Uterus (tissue), 4 donors: ENCODE measurements around the gene MPND. TPM values are rescaled to one million over a fixed set of nuclear protein-coding genes. Genes with fewer than 3 reads are reported as not detected.

Experiments used
- DNase-seq, 2 donors: peaks; one replicate each; pipeline ENCODE4 v3.0.0-alpha.2; 2019 to 2020
- H3K27ac ChIP-seq, 2 donors: fragments of 200-600 bp; sonication (generic); 1 replicate in 1 of 2; 2 replicates in 1 of 2; pipeline ENCODE4 v1.5.1; 2016 to 2018
- H3K27me3 ChIP-seq, 2 donors: fragments of 200-600 bp; sonication (generic); one replicate each; pipeline ENCODE4 v1.5.1; 2018 to 2019; ENCODE audit warnings: control low read depth in 1 of 2
- H3K36me3 ChIP-seq, 2 donors: fragments of 200-600 bp; sonication (generic); one replicate each; pipeline ENCODE4 v1.5.1; 2019; ENCODE audit warnings: control low read depth in 1 of 2
- H3K4me1 ChIP-seq, 2 donors: fragments of 200-600 bp; sonication (generic); one replicate each; pipeline ENCODE4 v1.5.1; 2018 to 2019; ENCODE audit warnings: control low read depth in 1 of 2
- H3K4me3 ChIP-seq, 2 donors: fragments of 200-600 bp; sonication (generic); 1 replicate in 1 of 2; 2 replicates in 1 of 2; pipeline ENCODE4 v1.5.1; 2018 to 2019; ENCODE audit warnings: mild to moderate bottlenecking in 1 of 2
- H3K9me3 ChIP-seq, 2 donors: fragments of 200-600 bp; sonication (generic); one replicate each; pipeline ENCODE4 v1.5.1; 2019; ENCODE audit warnings: control low read depth in 1 of 2
- CTCF ChIP-seq, 4 experiments: fragments of 200-600 bp in 2 of 4; fragments of 450-650 bp in 2 of 4; sonication (generic) in 2 of 4; IDR thresholded peaks; one replicate each; pipeline ENCODE4 v1.5.1; 2016 to 2019; ENCODE audit warnings: antibody characterized with exemption in 4 of 4, mild to moderate bottlenecking in 2 of 4, moderate library complexity in 1 of 4
- POLR2A ChIP-seq, 2 donors: fragments of 450-650 bp; IDR thresholded peaks; one replicate each; pipeline ENCODE4 v1.6.1; 2016; ENCODE audit warnings: antibody characterized with exemption in 2 of 2, mild to moderate bottlenecking in 1 of 2, moderate library complexity in 1 of 2
- intact Hi-C: fragments of 100-400 bp; cut with DNase I; formaldehyde crosslinking; loops from one replicate; pipeline ENCODE4 v1.15.1; 2023; ENCODE audit warnings: low total_unique reads
- total RNA-seq, 4 donors: library from RNA; depleted of rRNA in 3 of 4; stranded (reverse); fragments of >200 nt in 3 of 4; gene quantifications; one replicate each; pipeline versions ENCODE4 v1.1.0 to v1.2.4, GENCODE V29; 2014 to 2023
- donor health status: DM: yes; HTN: yes; CAD: no.

The MPND gene
- total RNA-seq, 4 donors from 2014 or later = 0.51 to 13.8 (median 5.8) TPM; not detected in 1

- H3K4me3 ChIP-seq = no peak overlapping the region
- H3K27me3 ChIP-seq = no peaks in the 10 kb centered on the region
- intact Hi-C loops = no loop called here
- no peaks in the 10 kb centered on the region for H3K36me3 ChIP-seq
- peaks cover 6 to 35% of the 10 kb centered on the region in 2 donors for H3K4me1 ChIP-seq
- peak overlapping the region; percentile 57 to 81 for H3K27ac ChIP-seq
- TF ChIP-seq CTCF (IDR thresholded peaks at IDR 0.05) (no peak), POLR2A (IDR thresholded peaks at IDR 0.05) (no peak)
- DNase-seq = no peak
- no peaks in the 10 kb centered on the region for H3K9me3 ChIP-seq
Measured at GRCh38 chr19:4391306-4391693, 47.9 kb downstream of the MPND start.

GRCh38 chr19:4391701-4392483 lies 48.5 kb downstream of the MPND start:
- DNase-seq = peak in 1 of 2 donors; percentile 76
- peak overlapping the region; percentile 57 to 81 for H3K27ac ChIP-seq
- no peaks in the 10 kb centered on the region for H3K27me3 ChIP-seq

GRCh38 chr19:4393947-4394590 lies 50.7 kb downstream of the MPND start:
- no peak for TF ChIP-seq CTCF (IDR thresholded peaks at IDR 0.05)
- TF ChIP-seq POLR2A (IDR thresholded peaks at IDR 0.05) = no peak
- H3K36me3 ChIP-seq = no peaks in the 10 kb centered on the region
- H3K4me1 ChIP-seq = peaks cover 6 to 38% of the 10 kb centered on the region in 2 donors
- no peak overlapping the region for H3K4me3 ChIP-seq
- intact Hi-C loops = no loop called here
- H3K9me3 ChIP-seq = no peaks in the 10 kb centered on the region
- H3K27ac ChIP-seq = peak overlapping the region in 1 of 2 donors; percentile 14
- no peaks in the 10 kb centered on the region for H3K27me3 ChIP-seq
- no peak for DNase-seq

More at GRCh38 chr19:4391701-4392483, 48.5 kb downstream of the MPND start:
- TF ChIP-seq POLR2A (IDR thresholded peaks at IDR 0.05) (no peak), CTCF (IDR thresholded peaks at IDR 0.05) (no peak)
- Histone ChIP-seq H3K4me3 (no peak overlapping the region), H3K36me3 (no peaks in the 10 kb centered on the region), H3K9me3 (no peaks in the 10 kb centered on the region), H3K4me1 (peaks cover 6 to 35% of the 10 kb centered on the region in 2 donors)
- intact Hi-C loops = no loop called here

GRCh38 chr19:4396949-4397783 lies 53.8 kb downstream of the MPND start:
- no peaks in the 10 kb centered on the region for H3K27me3 ChIP-seq
- no peak overlapping the region for H3K4me3 ChIP-seq
- peak overlapping the region in 1 of 2 donors; percentile 3 for H3K27ac ChIP-seq
- H3K9me3 ChIP-seq = no peaks in the 10 kb centered on the region
- intact Hi-C loops = no loop called here
- TF ChIP-seq POLR2A (IDR thresholded peaks at IDR 0.05) = no peak
- TF ChIP-seq CTCF (IDR thresholded peaks at IDR 0.05) = no peak
- peaks cover 0 to 12% of the 10 kb centered on the region in 2 donors for H3K4me1 ChIP-seq
- no peaks in the 10 kb centered on the region for H3K36me3 ChIP-seq
- DNase-seq = no peak
